LNCaP clone FGC (cell line): ENCODE results near the gene NLRP10.

Source experiments
- DNase-seq: peaks from one replicate; pipeline ENCODE4 v3.0.0-alpha.2; 2011; ENCODE audit warnings: low read depth
- H3K4me3 ChIP-seq: 2 replicates; pipeline ENCODE4 v1.5.1; 2011; ENCODE audit warnings: mild to moderate bottlenecking, low read depth, low read length, control low read depth
- TF ChIP-seq, protein P1 (sequence below): IDR thresholded peaks from 2 replicates; pipeline ENCODE4 v1.5.1; 2012; ENCODE audit warnings: mild to moderate bottlenecking; ENCODE audit not compliant: control insufficient read depth, insufficient read depth; ENCODE audit errors: extremely low read depth

NLRP10 gene

DNA sequence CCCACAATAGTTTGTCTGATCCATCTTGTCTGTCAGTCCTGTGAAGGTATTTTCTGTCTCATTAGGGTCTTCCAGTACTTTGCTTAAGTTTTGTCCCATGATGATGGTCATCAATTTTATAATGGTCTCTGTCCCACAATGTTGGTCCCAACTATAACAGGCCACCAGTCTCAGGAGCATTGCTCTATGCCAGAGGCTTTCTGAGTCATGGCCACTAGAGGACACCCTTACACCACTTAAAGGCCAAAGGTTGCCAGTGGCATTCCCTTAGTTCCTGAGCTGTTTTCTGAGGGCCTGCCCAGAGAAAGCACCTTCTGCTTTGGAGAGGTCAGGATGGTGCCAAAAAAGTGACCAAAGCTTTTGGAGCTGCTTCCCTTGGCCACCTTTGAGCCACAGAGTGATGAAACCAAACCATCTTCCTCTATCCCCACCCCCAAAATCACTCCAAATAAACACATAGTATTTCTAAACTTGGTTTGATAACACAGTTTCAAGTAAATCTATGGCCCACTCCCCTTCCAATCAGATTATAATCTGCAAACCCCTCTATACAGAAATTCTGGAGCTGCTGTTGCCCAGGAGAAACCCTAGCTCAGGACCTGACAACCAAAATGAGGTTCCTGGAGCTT, 41.2 kb upstream of the NLRP10 start:
- DNase-seq = peak; percentile 32
- TF ChIP-seq, protein P1, sequence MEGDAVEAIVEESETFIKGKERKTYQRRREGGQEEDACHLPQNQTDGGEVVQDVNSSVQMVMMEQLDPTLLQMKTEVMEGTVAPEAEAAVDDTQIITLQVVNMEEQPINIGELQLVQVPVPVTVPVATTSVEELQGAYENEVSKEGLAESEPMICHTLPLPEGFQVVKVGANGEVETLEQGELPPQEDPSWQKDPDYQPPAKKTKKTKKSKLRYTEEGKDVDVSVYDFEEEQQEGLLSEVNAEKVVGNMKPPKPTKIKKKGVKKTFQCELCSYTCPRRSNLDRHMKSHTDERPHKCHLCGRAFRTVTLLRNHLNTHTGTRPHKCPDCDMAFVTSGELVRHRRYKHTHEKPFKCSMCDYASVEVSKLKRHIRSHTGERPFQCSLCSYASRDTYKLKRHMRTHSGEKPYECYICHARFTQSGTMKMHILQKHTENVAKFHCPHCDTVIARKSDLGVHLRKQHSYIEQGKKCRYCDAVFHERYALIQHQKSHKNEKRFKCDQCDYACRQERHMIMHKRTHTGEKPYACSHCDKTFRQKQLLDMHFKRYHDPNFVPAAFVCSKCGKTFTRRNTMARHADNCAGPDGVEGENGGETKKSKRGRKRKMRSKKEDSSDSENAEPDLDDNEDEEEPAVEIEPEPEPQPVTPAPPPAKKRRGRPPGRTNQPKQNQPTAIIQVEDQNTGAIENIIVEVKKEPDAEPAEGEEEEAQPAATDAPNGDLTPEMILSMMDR = peak; percentile 98
- no peak overlapping the region for H3K4me3 ChIP-seq

DNA sequence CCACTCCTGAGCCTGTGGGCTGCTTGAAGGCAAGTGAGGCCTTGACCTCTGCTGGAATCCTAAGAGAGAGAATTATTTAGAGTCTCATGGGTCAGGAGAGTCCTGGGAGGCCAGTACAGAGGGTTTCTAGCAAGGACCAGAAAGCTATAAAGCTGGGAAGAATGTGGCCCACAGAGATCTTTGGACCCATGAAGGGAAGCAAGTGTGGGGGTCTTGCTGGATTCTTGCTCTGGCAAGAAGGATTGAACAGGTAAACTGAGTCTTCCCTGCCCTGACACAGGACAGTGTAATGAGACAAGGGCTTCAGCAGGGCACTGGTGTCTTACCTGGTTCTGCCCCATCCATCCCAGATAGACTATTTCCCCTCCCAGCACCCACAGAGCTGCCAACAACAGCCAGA, 40.3 kb upstream of the NLRP10 start:
- no peak for DNase-seq
- H3K4me3 ChIP-seq = no peak overlapping the region
- TF ChIP-seq, protein P1 = no peak

DNA sequence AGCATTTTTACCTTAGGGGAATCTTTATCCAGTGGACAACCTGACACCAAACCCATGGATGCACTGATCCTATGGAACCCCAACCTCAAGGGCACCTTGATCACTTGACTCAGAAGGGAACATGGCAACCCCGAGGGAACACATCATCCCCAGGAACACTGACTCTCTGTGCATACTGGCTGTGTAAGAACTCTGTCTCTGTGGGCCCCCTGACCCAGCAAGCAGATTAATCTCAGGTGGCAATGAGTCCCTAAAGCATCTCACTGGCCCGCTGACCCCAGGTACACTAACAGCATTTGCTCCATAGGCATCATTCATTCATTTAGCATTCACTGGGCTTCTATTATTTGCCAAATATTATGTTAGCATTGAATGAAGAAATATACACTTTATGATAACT, 38.8 kb upstream of the NLRP10 start:
- H3K4me3 ChIP-seq = no peak overlapping the region
- TF ChIP-seq, protein P1 = no peak
- no peak for DNase-seq

DNA sequence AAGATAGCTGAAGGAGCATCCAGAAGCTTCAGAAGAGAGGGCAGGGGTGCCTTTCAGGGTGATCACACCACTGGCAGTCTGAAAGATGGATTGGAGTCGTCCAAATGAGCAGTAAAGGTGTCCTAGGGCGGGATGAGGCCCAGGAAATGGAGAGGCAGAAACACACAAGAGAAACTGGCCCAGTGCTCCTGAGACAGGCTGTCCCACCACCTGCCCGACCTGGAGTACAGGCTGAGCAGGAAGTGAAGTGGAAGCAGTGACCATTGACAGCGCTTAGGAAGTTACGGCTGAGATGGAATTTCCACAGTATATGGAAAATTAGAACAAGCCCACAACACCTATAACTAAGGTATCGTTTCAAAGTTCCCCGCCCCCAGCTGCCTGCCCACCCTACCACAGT, 37.9 kb upstream of the NLRP10 start:
- no peak overlapping the region for H3K4me3 ChIP-seq
- TF ChIP-seq, protein P1 = no peak
- DNase-seq = no peak

DNA sequence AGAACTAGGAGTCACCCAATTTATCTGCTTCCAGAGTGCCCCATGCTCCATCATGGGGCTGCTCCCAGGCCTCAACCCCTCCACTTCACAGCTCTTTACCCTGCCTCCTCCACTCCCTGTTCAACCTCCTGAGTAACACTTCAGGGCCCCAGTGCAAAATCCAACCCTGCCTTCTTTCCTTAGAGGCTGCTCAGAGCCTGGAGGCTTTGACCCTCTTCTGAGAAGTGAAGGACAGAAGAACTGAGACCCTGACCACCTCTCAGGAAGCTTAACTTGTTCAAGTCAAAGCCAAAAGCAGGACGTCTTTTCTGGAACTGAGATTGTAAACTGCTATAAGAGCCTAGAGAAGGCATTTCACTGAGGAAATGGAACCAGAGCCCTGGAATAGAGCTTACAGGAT, 37.4 kb upstream of the NLRP10 start:
- DNase-seq = no peak
- no peak overlapping the region for H3K4me3 ChIP-seq
- TF ChIP-seq, protein P1 = no peak

DNA sequence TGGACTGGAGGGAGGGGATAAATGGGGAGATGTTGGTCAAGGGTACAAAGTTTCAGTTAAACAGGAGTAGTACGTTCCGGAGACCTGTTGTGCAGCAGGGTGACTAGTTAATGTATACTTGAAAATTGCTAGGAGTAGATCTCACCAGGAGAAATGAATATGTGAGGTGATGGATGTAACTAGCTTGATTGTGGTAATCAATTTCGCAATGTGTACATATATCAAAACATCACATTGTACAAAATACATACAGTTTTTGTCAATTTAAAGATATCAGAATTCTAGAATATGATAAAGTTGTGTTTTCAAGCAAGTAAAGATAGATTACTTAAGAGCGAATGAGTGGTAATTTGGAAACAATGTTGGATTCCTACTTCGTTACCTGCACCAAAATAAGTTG, 35.1 kb upstream of the NLRP10 start:
- no peak for DNase-seq
- no peak overlapping the region for H3K4me3 ChIP-seq
- TF ChIP-seq, protein P1 = no peak

DNA sequence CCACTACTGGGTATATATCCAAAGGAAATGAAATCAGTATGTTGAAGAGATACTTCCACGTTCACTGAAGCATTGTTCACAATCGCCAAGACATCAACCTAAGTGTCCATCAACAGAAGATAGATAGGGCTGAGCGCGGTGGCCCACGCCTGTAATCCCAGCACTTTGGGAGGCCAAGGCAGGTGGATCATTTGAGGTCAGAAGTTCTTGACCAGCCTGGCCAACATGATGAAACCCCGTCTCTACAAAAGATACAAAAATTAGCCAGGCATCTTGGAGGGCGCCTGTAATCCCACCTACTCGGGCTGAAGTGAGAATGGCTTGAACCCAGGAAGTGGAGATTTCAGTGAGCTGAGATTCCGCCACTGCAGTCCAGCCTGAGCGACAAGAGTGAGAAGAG, 34.5 kb upstream of the NLRP10 start:
- TF ChIP-seq, protein P1 = no peak
- H3K4me3 ChIP-seq = no peak overlapping the region
- no peak for DNase-seq
